RWPE2 (cell line): ENCODE results near the gene SLC44A5.

Experiments
- ATAC-seq: fragments of 200-7000 bp; cut with Tn5 transposase; 3 replicates; pipeline ENCODE4 v1.9.1; 2021; ENCODE audit warnings: low read depth
- DNase-seq: peaks from one replicate; pipeline ENCODE4 v3.0.0-alpha.2; 2020; ENCODE audit warnings: low spot score
- H3K27ac ChIP-seq: fragments of 450-650 bp; 2 replicates; pipeline ENCODE4 v1.5.1; 2017; ENCODE audit warnings: mild to moderate bottlenecking; ENCODE audit not compliant: poor library complexity, severe bottlenecking
- H3K27me3 ChIP-seq: fragments of 250-450 bp; sonication (Bioruptor Pico); 2 replicates; pipeline ENCODE4 v1.5.1; 2021; ENCODE audit warnings: mild to moderate bottlenecking, moderate library complexity; ENCODE audit not compliant: insufficient read depth, poor library complexity, severe bottlenecking
- H3K36me3 ChIP-seq: fragments of 250-450 bp; sonication (Bioruptor Pico); 2 replicates; pipeline ENCODE4 v1.5.1; 2020; ENCODE audit warnings: low read depth, mild to moderate bottlenecking, moderate library complexity
- H3K4me1 ChIP-seq: fragments of 250-450 bp; sonication (Bioruptor Pico); 2 replicates; pipeline ENCODE4 v1.5.1; 2021; ENCODE audit warnings: mild to moderate bottlenecking, moderate library complexity; ENCODE audit not compliant: insufficient read depth, poor library complexity, severe bottlenecking
- H3K4me3 ChIP-seq: fragments of 250-450 bp; sonication (Bioruptor Pico); 2 replicates; pipeline ENCODE4 v1.5.1; 2021; ENCODE audit warnings: mild to moderate bottlenecking, moderate library complexity; ENCODE audit not compliant: severe bottlenecking
- H3K9me3 ChIP-seq: fragments of 250-450 bp; sonication (Bioruptor Pico); 2 replicates; pipeline ENCODE4 v1.5.1; 2021; ENCODE audit warnings: mild to moderate bottlenecking, moderate library complexity; ENCODE audit not compliant: severe bottlenecking
- TF ChIP-seq, protein P1 (sequence below): fragments of 450-650 bp; IDR thresholded peaks from one replicate; pipeline ENCODE4 v1.5.1; 2017; ENCODE audit warnings: mild to moderate bottlenecking, moderate library complexity; ENCODE audit not compliant: poor library complexity, severe bottlenecking

SLC44A5 gene

GRCh38 chr1:75345538-75346292 is 265.2 kb downstream of the SLC44A5 start:
- Histone ChIP-seq H3K9me3 (no peaks in the 10 kb centered on the region), H3K27me3 (no peaks in the 10 kb centered on the region), H3K36me3 (no peaks in the 10 kb centered on the region), H3K27ac (peak overlapping the region; percentile 53), H3K4me3 (no peak overlapping the region), H3K4me1 (peaks cover 12% of the 10 kb centered on the region)
- DNase-seq (no peak), ATAC-seq (peak; percentile 98)
- TF ChIP-seq, protein P1, sequence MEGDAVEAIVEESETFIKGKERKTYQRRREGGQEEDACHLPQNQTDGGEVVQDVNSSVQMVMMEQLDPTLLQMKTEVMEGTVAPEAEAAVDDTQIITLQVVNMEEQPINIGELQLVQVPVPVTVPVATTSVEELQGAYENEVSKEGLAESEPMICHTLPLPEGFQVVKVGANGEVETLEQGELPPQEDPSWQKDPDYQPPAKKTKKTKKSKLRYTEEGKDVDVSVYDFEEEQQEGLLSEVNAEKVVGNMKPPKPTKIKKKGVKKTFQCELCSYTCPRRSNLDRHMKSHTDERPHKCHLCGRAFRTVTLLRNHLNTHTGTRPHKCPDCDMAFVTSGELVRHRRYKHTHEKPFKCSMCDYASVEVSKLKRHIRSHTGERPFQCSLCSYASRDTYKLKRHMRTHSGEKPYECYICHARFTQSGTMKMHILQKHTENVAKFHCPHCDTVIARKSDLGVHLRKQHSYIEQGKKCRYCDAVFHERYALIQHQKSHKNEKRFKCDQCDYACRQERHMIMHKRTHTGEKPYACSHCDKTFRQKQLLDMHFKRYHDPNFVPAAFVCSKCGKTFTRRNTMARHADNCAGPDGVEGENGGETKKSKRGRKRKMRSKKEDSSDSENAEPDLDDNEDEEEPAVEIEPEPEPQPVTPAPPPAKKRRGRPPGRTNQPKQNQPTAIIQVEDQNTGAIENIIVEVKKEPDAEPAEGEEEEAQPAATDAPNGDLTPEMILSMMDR: no peak

DNA sequence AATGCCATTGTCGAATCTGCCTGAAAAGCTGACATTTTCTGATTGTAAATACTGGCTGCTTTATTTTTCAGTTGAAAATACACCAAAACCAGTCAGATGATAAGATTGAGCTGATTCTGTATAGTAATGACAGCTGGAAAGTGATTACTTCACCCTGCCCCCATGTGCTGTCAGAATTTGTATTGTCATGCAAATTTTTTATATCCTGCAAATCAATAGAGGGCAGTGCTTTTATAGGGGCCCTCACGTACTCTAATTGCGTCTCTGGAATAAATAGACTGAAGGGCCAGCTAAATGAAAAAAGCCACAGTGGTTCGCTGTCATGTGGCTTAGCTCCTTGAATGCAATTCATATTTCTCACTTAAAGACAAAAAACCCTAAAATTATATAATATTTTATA is 268.1 kb downstream of the SLC44A5 start:
- H3K27ac ChIP-seq: no peak overlapping the region
- no peaks in the 10 kb centered on the region for H3K27me3 ChIP-seq
- no peaks in the 10 kb centered on the region for H3K9me3 ChIP-seq
- ATAC-seq (no peak), DNase-seq (no peak)
- TF ChIP-seq, protein P1: no peak
- H3K4me1 ChIP-seq: peaks cover 12% of the 10 kb centered on the region
- no peaks in the 10 kb centered on the region for H3K36me3 ChIP-seq
- H3K4me3 ChIP-seq: no peak overlapping the region

- Histone ChIP-seq H3K9me3 (no peaks in the 10 kb centered on the region), H3K4me1 (peaks cover 12% of the 10 kb centered on the region), H3K36me3 (no peaks in the 10 kb centered on the region), H3K27me3 (no peaks in the 10 kb centered on the region), H3K27ac (no peak overlapping the region), H3K4me3 (no peak overlapping the region)
- no peak for ATAC-seq
- DNase-seq: no peak
- TF ChIP-seq, protein P1: no peak
These were observed 269.4 kb downstream of the SLC44A5 start for GRCh38 chr1:75341537-75341936.

- no peak for DNase-seq
These were observed 272.1 kb downstream of the SLC44A5 start for GRCh38 chr1:75338616-75339483.

More at GRCh38 chr1:75338616-75339483, 272.1 kb downstream of the SLC44A5 start:
- Histone ChIP-seq H3K36me3 (no peaks in the 10 kb centered on the region), H3K4me1 (no peaks in the 10 kb centered on the region), H3K27ac (no peak overlapping the region), H3K9me3 (no peaks in the 10 kb centered on the region), H3K27me3 (no peaks in the 10 kb centered on the region), H3K4me3 (no peak overlapping the region)
- ATAC-seq: no peak
- TF ChIP-seq, protein P1: no peak
